ENCODE results near the gene HOXC4.

- TF ChIP-seq CTCF (IDR thresholded peaks at IDR 0.05 in 8 of 11, conservative IDR thresholded peaks at IDR 0.05 in 3 of 11) = no peak
- TF ChIP-seq POLR2AphosphoS5 (IDR thresholded peaks at IDR 0.05) = no peak
Measured at GRCh38 chr12:54020591-54021405, 32.8 kb upstream of the HOXC4 start.

All from spleen (tissue), 7 donors.